Activated CD4-positive, CD25-positive, alpha-beta regulatory T cell treated with anti-CD3 and anti-CD28 coated beads, Interleukin-2, amount 50 U/mL, for 72 hours (primary cell): ENCODE results near the gene IL21R.
"Not testable (repeated sequence)": the region's sequence is repeated elsewhere in the genome, so short reads cannot be mapped to it uniquely, and the experiment has no call there.

Experiments
- DNase-seq: peaks from one replicate; pipeline ENCODE4 v3.0.0; 2021

IL21R gene

GRCh38 chr16:27447301-27447700, 45.3 kb downstream of the IL21R start:
- no peak for DNase-seq

- no peak for DNase-seq
Observed at GRCh38 chr16:27448532-27449433, 46.8 kb downstream of the IL21R start.

- DNase-seq: peak; percentile 76
Observed at GRCh38 chr16:27449434-27450195, 47.6 kb downstream of the IL21R start.

- DNase-seq: no peak
Observed at GRCh38 chr16:27450196-27450549, 48.2 kb downstream of the IL21R start.

GRCh38 chr16:27452569-27453493, 50.9 kb downstream of the IL21R start:
- no peak for DNase-seq

- DNase-seq: no peak
Observed at GRCh38 chr16:27453494-27453825, 51.5 kb downstream of the IL21R start.

GRCh38 chr16:27455700-27456099, 53.7 kb downstream of the IL21R start:
- no peak for DNase-seq

- not testable (repeated sequence) for DNase-seq
Observed at GRCh38 chr16:27457605-27457900, 55.6 kb downstream of the IL21R start.

GRCh38 chr16:27458258-27458657, 56.3 kb downstream of the IL21R start:
- DNase-seq: no peak

- DNase-seq: no peak
Observed at GRCh38 chr16:27458987-27459688, 57.2 kb downstream of the IL21R start.

GRCh38 chr16:27460213-27460612, 58.2 kb downstream of the IL21R start:
- no peak for DNase-seq

GRCh38 chr16:27460663-27461482, 58.9 kb downstream of the IL21R start:
- no peak for DNase-seq

- no peak for DNase-seq
Observed at GRCh38 chr16:27461483-27462171, 59.7 kb downstream of the IL21R start.

GRCh38 chr16:27462200-27462845, 60.3 kb downstream of the IL21R start:
- no peak for DNase-seq

GRCh38 chr16:27462846-27463682, 61.1 kb downstream of the IL21R start:
- no peak for DNase-seq

GRCh38 chr16:27463741-27464591, 62.0 kb downstream of the IL21R start:
- no peak for DNase-seq

GRCh38 chr16:27464626-27465482, 62.9 kb downstream of the IL21R start:
- DNase-seq: no peak

- no peak for DNase-seq
Observed at GRCh38 chr16:27465483-27465879, 63.5 kb downstream of the IL21R start.
